GM10266 (cell line): Measurements from ENCODE around the gene CALCOCO2.

Experiments used
- DNase-seq: peaks from one replicate; pipeline ENCODE4 v3.0.0; 2012; ENCODE audit errors: extremely low spot score
- CTCF ChIP-seq: IDR thresholded peaks from 2 replicates; pipeline ENCODE4 v1.5.1; 2012; ENCODE audit warnings: mild to moderate bottlenecking, low read depth; ENCODE audit not compliant: control insufficient read depth, insufficient read depth; ENCODE audit errors: missing control alignments

CALCOCO2 gene

DNA sequence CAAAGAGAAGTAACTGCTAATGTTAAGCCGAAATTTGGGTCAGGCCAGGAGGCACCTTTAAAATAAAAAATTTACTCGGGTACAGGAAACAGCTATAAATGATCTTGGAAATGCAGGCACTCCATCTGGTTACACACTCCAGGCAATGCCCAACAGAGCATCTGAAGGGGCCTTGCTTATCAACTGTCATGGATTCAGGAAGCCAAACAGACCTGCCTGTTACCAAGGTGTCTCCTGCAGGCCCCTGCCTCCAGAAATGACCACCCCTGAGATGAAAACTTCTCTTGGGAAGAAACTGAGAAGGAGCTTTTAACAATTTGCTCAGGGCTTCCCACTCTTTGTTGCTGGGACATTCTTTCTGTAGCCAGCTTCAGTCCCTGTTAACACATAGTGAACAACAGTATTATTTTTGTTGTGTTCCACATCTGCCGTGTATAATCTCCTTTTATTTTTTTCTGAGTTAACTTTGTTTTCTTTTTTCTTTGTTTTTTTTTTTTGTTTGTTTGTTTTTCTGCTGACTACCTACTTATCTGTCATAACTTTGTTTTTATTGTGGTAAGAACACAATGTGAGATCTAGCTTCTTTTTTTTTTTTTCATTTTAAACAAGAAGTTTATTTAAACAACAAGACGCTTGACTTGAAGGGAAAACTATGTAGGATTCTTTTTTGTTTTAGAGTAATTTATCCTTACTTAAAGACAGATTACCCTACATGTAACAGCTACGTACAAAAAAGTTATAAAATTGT, 43.0 kb downstream of the CALCOCO2 start:
- no peak for DNase-seq
- TF ChIP-seq CTCF: no peak

GRCh38 chr17:48878920-48879898, 48.4 kb downstream of the CALCOCO2 start:
- peak; percentile 78 for DNase-seq
- peak; percentile 87 for TF ChIP-seq CTCF

DNA sequence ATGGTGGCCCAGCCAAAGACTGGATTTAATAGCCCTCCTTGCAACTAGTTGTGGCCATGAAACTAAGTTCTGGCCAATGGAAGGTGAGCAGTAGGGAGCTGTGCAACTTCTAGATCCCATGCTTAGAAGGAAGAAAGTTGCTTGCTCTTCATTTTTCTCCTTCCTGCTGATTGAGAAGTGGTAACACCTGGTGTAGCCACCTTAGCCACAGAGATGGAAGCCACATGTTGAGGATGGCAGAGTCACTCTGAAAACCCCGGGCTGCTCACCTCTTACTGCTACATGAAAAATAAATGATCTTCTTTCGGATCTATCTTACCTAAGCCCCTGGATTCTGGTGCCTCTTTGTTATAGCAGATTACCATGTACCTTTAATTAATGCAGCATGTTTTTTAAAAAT, 51.4 kb downstream of the CALCOCO2 start:
- no peak for TF ChIP-seq CTCF
- no peak for DNase-seq

GRCh38 chr17:48883171-48883570, 52.3 kb downstream of the CALCOCO2 start:
- no peak for TF ChIP-seq CTCF

GRCh38 chr17:48890086-48890485, 59.3 kb downstream of the CALCOCO2 start:
- TF ChIP-seq CTCF: no peak

More at GRCh38 chr17:48883171-48883570, 52.3 kb downstream of the CALCOCO2 start:
- DNase-seq: no peak

DNA sequence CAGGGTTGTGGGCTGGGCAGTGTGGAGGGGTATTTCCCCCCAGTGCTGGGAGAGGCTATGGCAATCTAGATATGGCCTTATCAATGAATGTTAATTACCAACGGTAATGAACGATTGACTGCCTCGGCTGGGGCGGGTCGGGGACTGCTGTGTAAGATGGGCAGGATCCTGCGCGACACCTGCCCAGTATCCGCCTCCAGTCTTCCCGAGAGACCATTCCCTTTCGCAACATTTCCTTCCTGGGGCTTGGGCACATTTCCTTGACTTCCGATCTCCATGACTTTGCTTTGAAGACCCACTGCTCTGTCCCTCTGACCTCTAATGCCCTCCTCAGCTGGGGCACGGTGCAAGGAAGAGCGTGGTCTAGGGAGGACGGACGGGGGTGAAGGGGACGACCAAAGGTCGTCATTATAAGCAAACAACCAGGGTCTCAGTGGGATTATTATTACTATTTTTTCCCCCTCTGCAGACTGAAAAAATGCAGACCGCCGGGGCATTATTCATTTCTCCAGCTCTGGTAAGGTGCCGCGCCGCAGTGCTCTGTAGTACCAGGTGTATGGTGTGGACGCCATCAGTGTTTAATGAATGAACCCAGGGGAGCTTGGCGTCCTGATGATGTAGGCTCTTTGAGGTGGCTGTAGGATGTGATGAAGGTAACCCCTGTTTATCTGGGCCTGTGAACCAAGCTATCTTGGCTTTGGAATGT, 62.3 kb downstream of the CALCOCO2 start:
- TF ChIP-seq CTCF: no peak
- DNase-seq: no peak

More at GRCh38 chr17:48890086-48890485, 59.3 kb downstream of the CALCOCO2 start:
- DNase-seq: no peak
